22Rv1 (cell line): Measurements from ENCODE around the gene IL2RA.
"Not testable (repeated sequence)": the region's sequence is repeated elsewhere in the genome, so short reads cannot be mapped to it uniquely, and the experiment has no call there.

ENCODE experiments used
- H3K27ac ChIP-seq: fragments of 450-650 bp; 2 replicates; pipeline ENCODE4 v1.5.1; 2017
- ZFX ChIP-seq: fragments of 450-650 bp; IDR thresholded peaks from 2 replicates; pipeline ENCODE4 v1.6.1; 2017; ENCODE audit warnings: antibody characterized with exemption, borderline replicate concordance
- TF ChIP-seq, protein P1 (sequence below): fragments of 450-650 bp; IDR thresholded peaks from 2 replicates; pipeline ENCODE4 v1.5.1; 2017; ENCODE audit warnings: mild to moderate bottlenecking

IL2RA gene

DNA sequence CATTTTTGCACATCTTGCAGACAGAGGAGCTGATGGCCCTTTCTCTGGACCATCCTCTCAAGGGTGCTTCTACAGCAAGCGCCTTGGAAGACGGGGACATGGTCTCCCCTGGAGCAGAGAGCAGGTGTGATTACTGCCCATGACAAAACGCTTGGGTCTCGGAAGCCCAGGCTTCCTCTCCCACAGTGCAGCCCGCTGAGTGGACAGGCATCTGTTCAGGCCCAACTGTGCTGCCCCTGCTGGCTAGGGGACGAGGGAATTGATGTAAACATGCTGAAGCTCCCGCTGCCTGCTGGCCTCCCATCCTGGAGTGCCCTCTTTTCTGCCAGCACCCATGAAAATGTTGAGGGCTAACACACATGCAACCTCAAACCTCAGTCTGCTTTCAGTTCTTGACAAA lies 99.1 kb downstream of the IL2RA start:
- TF ChIP-seq ZFX = no peak
- TF ChIP-seq, protein P1, sequence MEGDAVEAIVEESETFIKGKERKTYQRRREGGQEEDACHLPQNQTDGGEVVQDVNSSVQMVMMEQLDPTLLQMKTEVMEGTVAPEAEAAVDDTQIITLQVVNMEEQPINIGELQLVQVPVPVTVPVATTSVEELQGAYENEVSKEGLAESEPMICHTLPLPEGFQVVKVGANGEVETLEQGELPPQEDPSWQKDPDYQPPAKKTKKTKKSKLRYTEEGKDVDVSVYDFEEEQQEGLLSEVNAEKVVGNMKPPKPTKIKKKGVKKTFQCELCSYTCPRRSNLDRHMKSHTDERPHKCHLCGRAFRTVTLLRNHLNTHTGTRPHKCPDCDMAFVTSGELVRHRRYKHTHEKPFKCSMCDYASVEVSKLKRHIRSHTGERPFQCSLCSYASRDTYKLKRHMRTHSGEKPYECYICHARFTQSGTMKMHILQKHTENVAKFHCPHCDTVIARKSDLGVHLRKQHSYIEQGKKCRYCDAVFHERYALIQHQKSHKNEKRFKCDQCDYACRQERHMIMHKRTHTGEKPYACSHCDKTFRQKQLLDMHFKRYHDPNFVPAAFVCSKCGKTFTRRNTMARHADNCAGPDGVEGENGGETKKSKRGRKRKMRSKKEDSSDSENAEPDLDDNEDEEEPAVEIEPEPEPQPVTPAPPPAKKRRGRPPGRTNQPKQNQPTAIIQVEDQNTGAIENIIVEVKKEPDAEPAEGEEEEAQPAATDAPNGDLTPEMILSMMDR = no peak
- H3K27ac ChIP-seq = no peak overlapping the region

DNA sequence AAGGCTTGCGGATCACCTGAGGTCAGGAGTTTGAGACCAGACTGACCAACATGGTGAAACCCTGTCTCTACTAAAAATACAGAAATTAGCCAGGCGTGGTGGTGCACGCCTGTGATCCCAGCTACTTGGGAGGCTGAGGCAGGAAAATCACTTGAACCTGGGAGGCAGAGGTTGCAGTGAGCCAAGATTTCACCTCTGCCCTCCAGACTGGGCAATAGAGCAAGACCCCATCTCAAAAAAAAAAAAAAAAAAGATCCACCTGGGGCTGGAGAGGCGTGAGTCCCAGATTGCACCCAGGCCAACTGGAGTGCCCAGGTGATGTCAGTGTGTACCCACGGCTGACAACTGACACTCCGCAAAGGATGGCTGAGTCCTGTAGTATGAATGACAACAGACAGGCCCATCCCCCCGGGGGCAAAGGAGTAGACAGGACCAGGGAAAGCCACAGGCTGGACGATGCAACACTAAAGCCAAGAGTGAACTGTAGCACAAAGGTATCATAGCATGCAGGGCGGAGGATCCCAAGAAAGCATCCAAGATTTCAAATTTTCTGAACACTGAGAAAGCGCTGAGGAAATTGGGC lies 99.7 kb downstream of the IL2RA start:
- not testable (repeated sequence) for H3K27ac ChIP-seq

DNA sequence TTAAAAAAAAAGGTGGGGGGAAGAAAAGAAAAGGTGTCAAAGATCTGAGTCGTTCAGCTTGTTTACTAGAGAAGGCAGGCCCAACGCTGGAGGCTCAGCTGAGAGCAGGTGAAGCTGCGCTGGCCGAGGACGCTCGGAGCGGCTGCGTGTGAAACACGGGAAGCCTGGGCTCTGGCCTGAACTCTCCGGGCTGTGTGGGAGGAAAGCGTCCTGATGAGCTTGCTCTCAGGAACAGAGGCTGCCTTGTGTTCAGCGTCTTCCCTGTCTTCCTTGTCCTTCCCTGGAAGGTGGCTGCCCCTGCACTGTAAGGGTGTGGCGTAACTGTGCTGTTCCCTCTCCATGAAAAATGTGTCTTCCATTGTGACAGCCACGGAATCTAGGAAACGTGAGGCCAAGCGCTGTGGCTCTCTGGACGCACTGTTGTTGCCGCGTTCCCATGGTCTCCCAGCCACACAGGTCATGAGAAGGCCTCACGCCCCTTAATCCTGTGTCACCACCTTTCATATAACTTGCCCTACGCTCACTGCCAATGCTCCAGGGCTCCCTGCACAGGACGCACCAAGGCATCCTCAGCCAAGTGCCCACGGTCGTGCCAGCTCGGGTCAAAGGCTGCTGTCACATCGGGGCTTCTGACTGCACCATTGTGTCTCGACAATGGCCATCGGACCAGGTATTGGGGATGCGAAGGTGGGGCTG lies 100.6 kb downstream of the IL2RA start:
- no peak overlapping the region for H3K27ac ChIP-seq
- TF ChIP-seq, protein P1 = no peak
- TF ChIP-seq ZFX = no peak

DNA sequence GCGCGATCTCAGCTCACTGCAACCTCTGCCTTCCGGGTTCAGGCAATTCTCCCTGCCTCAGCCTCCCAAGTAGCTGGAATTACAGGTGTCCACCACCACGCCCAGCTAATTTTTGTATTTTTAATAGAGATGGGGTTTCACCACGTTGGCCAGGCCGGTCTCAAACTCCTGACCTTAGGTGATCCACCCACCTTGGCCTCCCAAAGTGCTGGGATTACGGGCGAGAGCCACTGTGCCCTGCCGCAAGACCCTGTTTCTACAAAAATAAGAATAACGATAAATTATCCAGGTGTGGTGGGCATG lies 101.2 kb downstream of the IL2RA start:
- H3K27ac ChIP-seq = not testable (repeated sequence)
